Posterior vena cava (tissue), 2 donors: ENCODE results near the gene STIM2. TPM values are rescaled to one million over a fixed set of nuclear protein-coding genes. Genes with fewer than 3 reads are reported as not detected.
A peak's percentile ranks its signal among the peaks of the same experiment; 100 is the strongest.
"Not testable (repeated sequence)": the region's sequence is repeated elsewhere in the genome, so short reads cannot be mapped to it uniquely, and the experiment has no call there.

Experiments
- DNase-seq: peaks from one replicate; pipeline ENCODE4 v3.0.0-alpha.2; 2020; ENCODE audit warnings: low spot score
- intact Hi-C, 2 donors: fragments of 100-400 bp; cut with DNase I; formaldehyde crosslinking; loops; one replicate each; pipeline versions ENCODE4 v1.14.1 to v1.14.2; 2022 to 2023
- total RNA-seq, 2 donors: library from RNA; stranded (reverse); fragmentation: NEBNext Ultra II Directional; extraction: Animal tissue kit (Norgen Biotek cat#: 25700); gene quantifications; one replicate each; pipeline ENCODE4 v1.2.1, GENCODE V29; 2021
- donor health status: DM: yes; HTN: yes; CAD: no.
- donor health status: DM: yes; HTN: yes; CAD: no.

The STIM2 gene
- total RNA-seq, 2 donors from 2014 or later: 17.0 to 17.4 TPM

- no peak for DNase-seq
- intact Hi-C loops: no loop called here
Observed at GRCh38 chr4:26936284-26937065, 75.8 kb downstream of the STIM2 start.

- DNase-seq: no peak
Observed at GRCh38 chr4:26937139-26937538, 76.5 kb downstream of the STIM2 start.

GRCh38 chr4:26937567-26937966, 76.9 kb downstream of the STIM2 start:
- intact Hi-C loops: no loop called here

More at GRCh38 chr4:26937139-26937538, 76.5 kb downstream of the STIM2 start:
- intact Hi-C loops: no loop called here

GRCh38 chr4:26938516-26938915, 77.9 kb downstream of the STIM2 start:
- DNase-seq: no peak
- intact Hi-C loops: no loop called here

More at GRCh38 chr4:26937567-26937966, 76.9 kb downstream of the STIM2 start:
- no peak for DNase-seq

GRCh38 chr4:26941951-26942350, 81.3 kb downstream of the STIM2 start:
- DNase-seq: no peak
- intact Hi-C loops: no loop called here

GRCh38 chr4:26942871-26943270, 82.2 kb downstream of the STIM2 start:
- intact Hi-C loops: no loop called here
- no peak for DNase-seq

GRCh38 chr4:26943391-26943790, 82.8 kb downstream of the STIM2 start:
- DNase-seq: no peak
- intact Hi-C loops: no loop called here

- DNase-seq: no peak
- intact Hi-C loops: no loop called here
Observed at GRCh38 chr4:26945794-26946193, 85.2 kb downstream of the STIM2 start.

- intact Hi-C loops: no loop called here
- no peak for DNase-seq
Observed at GRCh38 chr4:26947318-26947717, 86.7 kb downstream of the STIM2 start.

GRCh38 chr4:26950446-26950845, 89.8 kb downstream of the STIM2 start:
- DNase-seq: no peak
- intact Hi-C loops: no loop called here

- DNase-seq: no peak
- intact Hi-C loops: no loop called here
Observed at GRCh38 chr4:26952891-26953290, 92.2 kb downstream of the STIM2 start.

GRCh38 chr4:26953366-26953765, 92.7 kb downstream of the STIM2 start:
- intact Hi-C loops: no loop called here
- no peak for DNase-seq

GRCh38 chr4:26953770-26954423, 93.3 kb downstream of the STIM2 start:
- intact Hi-C loops: no loop called here
- no peak for DNase-seq

- DNase-seq: no peak
- intact Hi-C loops: no loop called here
Observed at GRCh38 chr4:26955241-26955640, 94.6 kb downstream of the STIM2 start.

GRCh38 chr4:26958925-26959653, 98.4 kb downstream of the STIM2 start:
- intact Hi-C loops: no loop called here
- DNase-seq: no peak

- intact Hi-C loops: no loop called here
- no peak for DNase-seq
Observed at GRCh38 chr4:26959654-26960047, 99.0 kb downstream of the STIM2 start.

- intact Hi-C loops: no loop called here
- DNase-seq: no peak
Observed at GRCh38 chr4:26962720-26963119, 102.1 kb downstream of the STIM2 start.

GRCh38 chr4:26964512-26964911, 103.9 kb downstream of the STIM2 start:
- intact Hi-C loops: no loop called here
- DNase-seq: no peak

- no peak for DNase-seq
- intact Hi-C loops: no loop called here
Observed at GRCh38 chr4:26964994-26965393, 104.4 kb downstream of the STIM2 start.

- DNase-seq: peak; percentile 68
- intact Hi-C loops: not testable (repeated sequence)
Observed at GRCh38 chr4:26975464-26976181, 115.0 kb downstream of the STIM2 start.
